ENCODE data around the gene RCOR2.

Gene RCOR2

DNA sequence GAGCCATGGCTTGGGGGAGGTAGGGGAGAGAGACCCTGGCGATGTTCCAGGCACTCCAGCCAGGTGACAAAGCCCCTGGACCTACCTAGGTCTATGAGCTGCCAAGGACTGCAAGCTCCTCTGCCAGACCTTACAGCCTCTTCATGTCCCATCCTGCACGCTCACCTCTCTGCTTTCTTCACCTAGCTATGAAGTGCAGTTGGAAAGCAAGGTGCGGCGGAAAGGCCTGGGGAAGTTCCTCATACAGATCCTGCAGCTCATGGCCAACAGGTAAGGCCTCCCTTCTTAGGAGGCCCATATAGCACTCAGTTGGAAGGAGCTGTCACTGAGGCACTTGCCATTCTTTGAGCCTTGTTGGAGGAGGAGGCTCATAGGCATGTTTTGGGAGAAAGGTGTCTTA is 35.6 kb upstream of the RCOR2 start:
- no peak overlapping the region for H3K27ac ChIP-seq
- TF ChIP-seq, protein P1, sequence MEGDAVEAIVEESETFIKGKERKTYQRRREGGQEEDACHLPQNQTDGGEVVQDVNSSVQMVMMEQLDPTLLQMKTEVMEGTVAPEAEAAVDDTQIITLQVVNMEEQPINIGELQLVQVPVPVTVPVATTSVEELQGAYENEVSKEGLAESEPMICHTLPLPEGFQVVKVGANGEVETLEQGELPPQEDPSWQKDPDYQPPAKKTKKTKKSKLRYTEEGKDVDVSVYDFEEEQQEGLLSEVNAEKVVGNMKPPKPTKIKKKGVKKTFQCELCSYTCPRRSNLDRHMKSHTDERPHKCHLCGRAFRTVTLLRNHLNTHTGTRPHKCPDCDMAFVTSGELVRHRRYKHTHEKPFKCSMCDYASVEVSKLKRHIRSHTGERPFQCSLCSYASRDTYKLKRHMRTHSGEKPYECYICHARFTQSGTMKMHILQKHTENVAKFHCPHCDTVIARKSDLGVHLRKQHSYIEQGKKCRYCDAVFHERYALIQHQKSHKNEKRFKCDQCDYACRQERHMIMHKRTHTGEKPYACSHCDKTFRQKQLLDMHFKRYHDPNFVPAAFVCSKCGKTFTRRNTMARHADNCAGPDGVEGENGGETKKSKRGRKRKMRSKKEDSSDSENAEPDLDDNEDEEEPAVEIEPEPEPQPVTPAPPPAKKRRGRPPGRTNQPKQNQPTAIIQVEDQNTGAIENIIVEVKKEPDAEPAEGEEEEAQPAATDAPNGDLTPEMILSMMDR (IDR thresholded peaks at IDR 0.05; ENCODE audit: low read depth, low read length): no peak
- no peak overlapping the region for H3K4me3 ChIP-seq (ENCODE audit: low read depth, low read length)
- H3K9me3 ChIP-seq (ENCODE audit: severe bottlenecking): no peaks in the 10 kb centered on the region
- H3K27me3 ChIP-seq (ENCODE audit: insufficient read depth, low read depth, severe bottlenecking): no peaks in the 10 kb centered on the region
- H3K36me3 ChIP-seq: peaks cover 81% of the 10 kb centered on the region
- no peak for DNase-seq

DNA sequence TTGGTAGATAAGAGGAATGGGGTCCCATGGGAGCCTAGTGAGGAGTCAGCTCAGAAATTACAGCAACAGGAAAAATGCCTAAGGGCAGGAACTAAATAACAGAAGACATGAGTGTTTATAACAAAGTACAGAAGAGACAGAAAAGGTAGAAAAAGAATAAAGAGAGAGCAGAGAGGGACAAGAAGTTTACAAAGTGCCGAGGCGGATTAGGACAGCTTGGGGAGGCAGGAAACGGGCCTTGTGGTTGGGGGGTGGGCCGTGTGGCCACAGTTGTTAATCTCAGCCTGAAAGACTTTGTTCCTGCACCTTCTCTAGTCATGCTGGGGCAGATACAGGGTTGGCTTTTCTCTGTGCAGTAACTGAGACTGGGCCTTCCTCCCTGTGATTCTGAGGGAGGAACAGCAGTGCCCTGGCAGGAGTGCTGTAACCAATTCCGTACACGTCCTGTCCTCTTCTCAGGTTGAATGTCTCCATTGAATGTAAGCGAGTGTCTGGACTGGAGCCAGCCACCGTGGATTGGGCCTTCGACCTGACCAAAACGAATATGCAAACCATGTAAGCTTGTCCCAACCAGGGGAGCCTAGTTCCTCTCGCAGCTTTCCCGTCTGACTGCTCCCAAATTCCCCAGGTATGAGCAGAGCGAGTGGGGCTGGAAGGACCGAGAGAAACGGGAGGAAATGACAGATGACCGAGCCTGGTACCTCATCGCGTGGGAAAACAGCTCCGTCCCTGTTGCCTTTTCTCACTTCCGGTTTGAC is 35.0 kb upstream of the RCOR2 start:
- no peaks in the 10 kb centered on the region for H3K9me3 ChIP-seq (ENCODE audit: severe bottlenecking)
- peaks cover 82% of the 10 kb centered on the region for H3K36me3 ChIP-seq
- no peak overlapping the region for H3K4me3 ChIP-seq (ENCODE audit: low read depth, low read length)
- TF ChIP-seq, protein P1 (IDR thresholded peaks at IDR 0.05; ENCODE audit: low read depth, low read length): no peak
- no peak for DNase-seq
- H3K27me3 ChIP-seq (ENCODE audit: insufficient read depth, low read depth, severe bottlenecking): no peaks in the 10 kb centered on the region
- H3K27ac ChIP-seq: no peak overlapping the region

DNA sequence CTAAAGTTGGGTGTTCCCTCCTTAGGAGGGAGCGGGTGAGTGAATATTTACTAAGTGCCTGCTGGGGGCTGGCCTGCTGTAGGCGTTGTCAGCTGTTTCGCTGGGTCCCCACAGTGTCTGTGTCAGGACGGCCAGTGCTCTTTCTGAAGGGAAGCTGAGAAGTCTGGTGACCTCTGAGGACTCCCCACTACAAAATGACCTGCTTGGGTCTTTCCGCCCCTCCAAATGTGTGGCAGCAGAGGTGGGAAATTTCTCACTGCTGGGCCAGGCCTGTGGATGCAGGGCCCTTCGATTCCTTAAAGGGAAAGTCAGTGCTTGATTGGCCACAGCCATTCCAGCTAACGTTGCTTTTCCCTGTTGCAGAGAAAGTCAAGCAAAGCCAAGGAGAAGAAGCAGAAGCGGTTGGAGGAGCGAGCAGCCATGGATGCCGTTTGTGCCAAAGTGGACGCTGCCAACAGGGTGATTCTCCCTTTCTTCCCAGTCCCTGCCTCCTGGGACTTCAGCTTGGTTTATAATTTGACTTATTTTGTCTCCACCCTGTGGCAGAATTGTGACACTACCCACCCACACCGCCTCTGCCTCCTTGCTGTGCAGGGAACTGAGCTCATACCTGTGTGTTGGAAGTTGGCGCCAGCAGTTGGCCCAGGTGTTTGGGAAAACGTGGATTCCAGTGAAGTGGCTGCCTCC is 28.7 kb upstream of the RCOR2 start:
- no peak overlapping the region for H3K4me3 ChIP-seq (ENCODE audit: low read depth, low read length)
- no peaks in the 10 kb centered on the region for H3K9me3 ChIP-seq (ENCODE audit: severe bottlenecking)
- TF ChIP-seq, protein P1 (IDR thresholded peaks at IDR 0.05; ENCODE audit: low read depth, low read length): peak; percentile 69
- H3K36me3 ChIP-seq: peaks cover 58% of the 10 kb centered on the region
- H3K27ac ChIP-seq: peak overlapping the region; percentile 11; the same call in 1 of the 2 replicates
- DNase-seq: peak; percentile 67
- no peaks in the 10 kb centered on the region for H3K27me3 ChIP-seq (ENCODE audit: insufficient read depth, low read depth, severe bottlenecking)

DNA sequence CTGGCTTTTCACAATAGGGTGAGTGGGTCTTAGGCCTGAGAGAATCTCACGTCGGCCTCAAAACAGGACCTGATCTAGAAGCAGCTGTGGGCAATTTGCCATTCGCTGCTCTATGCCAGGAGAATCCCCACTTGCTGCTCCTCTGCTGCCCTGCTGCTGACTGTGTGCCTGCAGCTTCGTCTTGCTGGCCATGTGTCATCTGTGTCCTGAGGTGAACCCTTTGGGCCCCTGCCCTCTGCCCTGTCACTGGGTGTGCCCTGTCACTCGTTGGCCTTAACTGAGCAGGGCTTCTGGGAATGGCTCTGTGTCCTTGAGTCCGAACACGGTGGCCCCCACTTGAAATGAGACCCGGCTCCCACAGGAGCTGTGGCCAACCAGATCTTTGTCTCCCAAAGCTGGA is 28.0 kb upstream of the RCOR2 start:
- no peaks in the 10 kb centered on the region for H3K9me3 ChIP-seq (ENCODE audit: severe bottlenecking)
- H3K27me3 ChIP-seq (ENCODE audit: insufficient read depth, low read depth, severe bottlenecking): no peaks in the 10 kb centered on the region
- DNase-seq: no peak
- peaks cover 58% of the 10 kb centered on the region for H3K36me3 ChIP-seq
- TF ChIP-seq, protein P1 (IDR thresholded peaks at IDR 0.05; ENCODE audit: low read depth, low read length): no peak
- no peak overlapping the region for H3K4me3 ChIP-seq (ENCODE audit: low read depth, low read length)
- peak overlapping the region; percentile 11; the same call in 1 of the 2 replicates for H3K27ac ChIP-seq

DNA sequence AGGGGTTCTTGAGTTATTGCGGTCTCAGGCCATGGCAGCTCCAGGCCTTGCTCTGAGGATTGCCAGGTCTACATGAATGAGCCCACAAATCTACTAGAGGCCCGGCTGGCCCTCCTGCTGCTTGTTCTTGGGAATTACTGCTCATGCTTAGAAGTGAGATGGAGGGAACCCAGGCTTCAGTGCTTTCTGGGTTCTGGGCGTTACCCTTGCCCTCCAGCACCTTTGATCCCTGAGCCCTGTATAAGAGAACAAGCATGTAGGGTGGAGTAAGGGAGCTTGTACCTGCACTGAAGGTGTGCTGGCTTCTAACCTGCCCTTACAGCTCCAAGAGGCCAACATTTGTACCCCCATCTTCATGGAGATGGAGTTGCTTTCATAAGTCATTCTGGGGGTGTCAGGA is 25.8 kb upstream of the RCOR2 start:
- no peak overlapping the region for H3K27ac ChIP-seq
- H3K36me3 ChIP-seq: peaks cover 40% of the 10 kb centered on the region
- DNase-seq: no peak
- H3K9me3 ChIP-seq (ENCODE audit: severe bottlenecking): no peaks in the 10 kb centered on the region
- H3K27me3 ChIP-seq (ENCODE audit: insufficient read depth, low read depth, severe bottlenecking): no peaks in the 10 kb centered on the region
- TF ChIP-seq, protein P1 (IDR thresholded peaks at IDR 0.05; ENCODE audit: low read depth, low read length): no peak
- no peak overlapping the region for H3K4me3 ChIP-seq (ENCODE audit: low read depth, low read length)
